IgD-negative memory B cell (primary cell): ENCODE measurements around the gene NELFE. TPM values are rescaled to one million over a fixed set of nuclear protein-coding genes. Genes with fewer than 3 reads are reported as not detected.
"Not testable (repeated sequence)": the region's sequence is repeated elsewhere in the genome, so short reads cannot be mapped to it uniquely, and the experiment has no call there.

ENCODE experiments used
- H3K27ac Mint-ChIP-seq, 3 donors: one replicate each; pipeline ENCODE4 v1.8.0; 2020 to 2022; ENCODE audit warnings: mild to moderate bottlenecking in 3 of 3, mixed read lengths in 3 of 3, moderate library complexity in 1 of 3
- H3K27me3 Mint-ChIP-seq: one replicate; pipeline ENCODE4 v1.8.0; 2021; ENCODE audit warnings: mixed read lengths
- H3K36me3 Mint-ChIP-seq: one replicate; pipeline ENCODE4 v1.8.0; 2020; ENCODE audit warnings: mild to moderate bottlenecking, mixed read lengths
- H3K4me1 Mint-ChIP-seq, 3 donors: one replicate each; pipeline ENCODE4 v1.8.0; 2020 to 2022; ENCODE audit warnings: mixed read lengths in 3 of 3, mild to moderate bottlenecking in 1 of 3
- H3K4me3 Mint-ChIP-seq, 4 donors: one replicate each; pipeline ENCODE4 v1.8.0; 2020 to 2022; ENCODE audit warnings: mild to moderate bottlenecking in 4 of 4, mixed read lengths in 4 of 4, moderate library complexity in 3 of 4
- H3K9me3 Mint-ChIP-seq, 3 donors: one replicate each; pipeline ENCODE4 v1.8.0; 2020 to 2021; ENCODE audit warnings: mixed read lengths in 3 of 3, mild to moderate bottlenecking in 1 of 3
- polyA plus RNA-seq: library from polyadenylated mRNA; unstranded; fragments of 300-500 nt; fragmentation: Illumina TruSeq; gene quantifications from one replicate; pipeline ENCODE4 v1.2.3, GENCODE V29; 2021

NELFE gene
- polyA plus RNA-seq, 1 donor from 2014 or later = 51.3 TPM

- no peaks in the 10 kb centered on the region for H3K27me3 Mint-ChIP-seq
- peak overlapping the region in 1 of 3 donors; percentile 74 for H3K27ac Mint-ChIP-seq
- H3K4me1 Mint-ChIP-seq = peaks cover 0 to 5% (median 0%) of the 10 kb centered on the region in 3 donors
- H3K36me3 Mint-ChIP-seq = no peaks in the 10 kb centered on the region
- H3K4me3 Mint-ChIP-seq = no peak overlapping the region
- no peaks in the 10 kb centered on the region for H3K9me3 Mint-ChIP-seq
Observed at GRCh38 chr6:31920811-31921210, 38.0 kb downstream of the NELFE start.

- H3K4me1 Mint-ChIP-seq = peaks cover 0 to 5% (median 0%) of the 10 kb centered on the region in 3 donors
- no peak overlapping the region for H3K27ac Mint-ChIP-seq
- peaks cover 4% of the 10 kb centered on the region for H3K27me3 Mint-ChIP-seq
- peaks cover 3% of the 10 kb centered on the region for H3K36me3 Mint-ChIP-seq
- no peak overlapping the region for H3K4me3 Mint-ChIP-seq
- H3K9me3 Mint-ChIP-seq = no peaks in the 10 kb centered on the region
Observed at GRCh38 chr6:31919624-31920303, 39.0 kb downstream of the NELFE start.

GRCh38 chr6:31918069-31918720 is 40.6 kb downstream of the NELFE start:
- H3K27me3 Mint-ChIP-seq = peaks cover 5% of the 10 kb centered on the region
- no peak overlapping the region for H3K4me3 Mint-ChIP-seq
- H3K27ac Mint-ChIP-seq = no peak overlapping the region
- H3K4me1 Mint-ChIP-seq = peaks cover 0 to 5% (median 0%) of the 10 kb centered on the region in 3 donors
- H3K36me3 Mint-ChIP-seq = peaks cover 3% of the 10 kb centered on the region
- no peaks in the 10 kb centered on the region for H3K9me3 Mint-ChIP-seq

GRCh38 chr6:31915756-31916155 is 43.0 kb downstream of the NELFE start:
- Mint-ChIP-seq H3K9me3 (no peaks in the 10 kb centered on the region), H3K27ac (no peak overlapping the region), H3K4me3 (no peak overlapping the region), H3K27me3 (peaks cover 17% of the 10 kb centered on the region), H3K36me3 (peaks cover 3% of the 10 kb centered on the region), H3K4me1 (peaks cover 0 to 3% (median 0%) of the 10 kb centered on the region in 3 donors)

- Mint-ChIP-seq H3K27me3 (peaks cover 18% of the 10 kb centered on the region), H3K36me3 (peaks cover 3% of the 10 kb centered on the region), H3K27ac (peak overlapping the region in 1 of 3 donors; percentile 24), H3K9me3 (no peaks in the 10 kb centered on the region), H3K4me3 (no peak overlapping the region), H3K4me1 (peaks cover 0 to 3% (median under 1%) of the 10 kb centered on the region in 3 donors)
Observed at GRCh38 chr6:31915351-31915750, 43.4 kb downstream of the NELFE start.

GRCh38 chr6:31911826-31912585 is 46.8 kb downstream of the NELFE start:
- Mint-ChIP-seq H3K9me3 (no peaks in the 10 kb centered on the region), H3K4me1 (peaks cover 4 to 8% (median 8%) of the 10 kb centered on the region in 3 donors), H3K27me3 (peaks cover 21% of the 10 kb centered on the region), H3K4me3 (peak overlapping the region in 1 of 4 donors; percentile 22), H3K27ac (no peak overlapping the region), H3K36me3 (peaks cover 3% of the 10 kb centered on the region)

- Mint-ChIP-seq H3K4me3 (peak overlapping the region in 1 of 4 donors; percentile 32), H3K27me3 (peaks cover 20% of the 10 kb centered on the region), H3K27ac (peak overlapping the region in 1 of 3 donors; percentile 42)
- not testable (repeated sequence) for H3K36me3 Mint-ChIP-seq, H3K4me1 Mint-ChIP-seq, H3K9me3 Mint-ChIP-seq
Observed at GRCh38 chr6:31909298-31909697, 49.5 kb downstream of the NELFE start.

- H3K4me3 Mint-ChIP-seq = peak overlapping the region in 2 of 4 donors; percentile 47 to 83
- peaks cover 20% of the 10 kb centered on the region for H3K27me3 Mint-ChIP-seq
- H3K27ac Mint-ChIP-seq = no peak overlapping the region
- no peaks in the 10 kb centered on the region for H3K9me3 Mint-ChIP-seq
- H3K4me1 Mint-ChIP-seq = peaks cover 4 to 8% (median 6%) of the 10 kb centered on the region in 3 donors
- H3K36me3 Mint-ChIP-seq = no peaks in the 10 kb centered on the region
Observed at GRCh38 chr6:31908791-31909190, 50.0 kb downstream of the NELFE start.

GRCh38 chr6:31908255-31908654 is 50.5 kb downstream of the NELFE start:
- H3K36me3 Mint-ChIP-seq, H3K27ac Mint-ChIP-seq, H3K4me1 Mint-ChIP-seq, H3K9me3 Mint-ChIP-seq: not testable (repeated sequence)
- Mint-ChIP-seq H3K27me3 (peaks cover 19% of the 10 kb centered on the region), H3K4me3 (peak overlapping the region in 2 of 4 donors; percentile 47 to 83)

GRCh38 chr6:31907158-31907813 is 51.5 kb downstream of the NELFE start:
- H3K27ac Mint-ChIP-seq = no peak overlapping the region
- H3K4me1 Mint-ChIP-seq = peaks cover 12 to 15% (median 15%) of the 10 kb centered on the region in 3 donors
- no peak overlapping the region for H3K4me3 Mint-ChIP-seq
- H3K36me3 Mint-ChIP-seq = no peaks in the 10 kb centered on the region
- peaks cover 14% of the 10 kb centered on the region for H3K27me3 Mint-ChIP-seq
- no peaks in the 10 kb centered on the region for H3K9me3 Mint-ChIP-seq

- Mint-ChIP-seq H3K4me3 (peak overlapping the region in 1 of 4 donors; percentile 64), H3K4me1 (peaks cover 13 to 15% (median 15%) of the 10 kb centered on the region in 3 donors)
- H3K36me3 Mint-ChIP-seq, H3K27me3 Mint-ChIP-seq, H3K27ac Mint-ChIP-seq, H3K9me3 Mint-ChIP-seq: not testable (repeated sequence)
Observed at GRCh38 chr6:31906727-31907126, 52.0 kb downstream of the NELFE start.

- Mint-ChIP-seq H3K4me1 (peaks cover 13 to 15% (median 15%) of the 10 kb centered on the region in 3 donors), H3K9me3 (no peaks in the 10 kb centered on the region), H3K4me3 (peak overlapping the region in 1 of 4 donors; percentile 64), H3K27ac (no peak overlapping the region), H3K27me3 (peaks cover 7% of the 10 kb centered on the region), H3K36me3 (no peaks in the 10 kb centered on the region)
Observed at GRCh38 chr6:31906122-31906521, 52.6 kb downstream of the NELFE start.

- Mint-ChIP-seq H3K4me3 (peak overlapping the region in 2 of 4 donors; percentile 23 to 50), H3K27me3 (peaks cover 3% of the 10 kb centered on the region), H3K4me1 (peaks cover 12 to 15% (median 13%) of the 10 kb centered on the region in 3 donors), H3K36me3 (no peaks in the 10 kb centered on the region), H3K27ac (no peak overlapping the region), H3K9me3 (no peaks in the 10 kb centered on the region)
Observed at GRCh38 chr6:31905041-31905440, 53.7 kb downstream of the NELFE start.

GRCh38 chr6:31903957-31904356 is 54.8 kb downstream of the NELFE start:
- H3K27me3 Mint-ChIP-seq = peaks cover 3% of the 10 kb centered on the region
- H3K4me3 Mint-ChIP-seq = peak overlapping the region in 1 of 4 donors; percentile 60
- no peaks in the 10 kb centered on the region for H3K9me3 Mint-ChIP-seq
- no peaks in the 10 kb centered on the region for H3K36me3 Mint-ChIP-seq
- peaks cover 13 to 16% (median 14%) of the 10 kb centered on the region in 3 donors for H3K4me1 Mint-ChIP-seq
- no peak overlapping the region for H3K27ac Mint-ChIP-seq
